ENCODE data around the gene WWTR1.

WWTR1 gene

GRCh38 chr3:149603126-149604074 is 54.4 kb downstream of the WWTR1 start:
- no peaks in the 10 kb centered on the region for H3K36me3 ChIP-seq
- no peaks in the 10 kb centered on the region for H3K27me3 ChIP-seq
- no peak overlapping the region for H3K4me3 ChIP-seq (ENCODE audit: low read depth, low read length)
- H3K9me3 ChIP-seq: no peaks in the 10 kb centered on the region
- TF ChIP-seq CTCF (IDR thresholded peaks at IDR 0.05; ENCODE audit: low read depth, low read length): no peak
- no peaks in the 10 kb centered on the region for H3K4me1 ChIP-seq
- DNase-seq: no peak

GRCh38 chr3:149600634-149601033 is 57.2 kb downstream of the WWTR1 start:
- no peaks in the 10 kb centered on the region for H3K27me3 ChIP-seq
- no peaks in the 10 kb centered on the region for H3K9me3 ChIP-seq
- H3K4me1 ChIP-seq: no peaks in the 10 kb centered on the region
- no peak for TF ChIP-seq CTCF (IDR thresholded peaks at IDR 0.05; ENCODE audit: low read depth, low read length)
- H3K36me3 ChIP-seq: no peaks in the 10 kb centered on the region
- no peak for DNase-seq
- no peak overlapping the region for H3K4me3 ChIP-seq (ENCODE audit: low read depth, low read length)

GRCh38 chr3:149599236-149599635 is 58.6 kb downstream of the WWTR1 start:
- H3K4me3 ChIP-seq (ENCODE audit: low read depth, low read length): no peak overlapping the region
- no peak for DNase-seq
- H3K9me3 ChIP-seq: no peaks in the 10 kb centered on the region
- no peaks in the 10 kb centered on the region for H3K36me3 ChIP-seq
- no peaks in the 10 kb centered on the region for H3K27me3 ChIP-seq
- TF ChIP-seq CTCF (IDR thresholded peaks at IDR 0.05; ENCODE audit: low read depth, low read length): no peak
- no peaks in the 10 kb centered on the region for H3K4me1 ChIP-seq

GRCh38 chr3:149596134-149596770 is 61.6 kb downstream of the WWTR1 start:
- H3K36me3 ChIP-seq: no peaks in the 10 kb centered on the region
- no peak for TF ChIP-seq CTCF (IDR thresholded peaks at IDR 0.05; ENCODE audit: low read depth, low read length)
- no peak overlapping the region for H3K4me3 ChIP-seq (ENCODE audit: low read depth, low read length)
- no peaks in the 10 kb centered on the region for H3K27me3 ChIP-seq
- H3K4me1 ChIP-seq: no peaks in the 10 kb centered on the region
- no peaks in the 10 kb centered on the region for H3K9me3 ChIP-seq
- DNase-seq: no peak

- no peak for TF ChIP-seq CTCF (IDR thresholded peaks at IDR 0.05; ENCODE audit: low read depth, low read length)
- no peaks in the 10 kb centered on the region for H3K27me3 ChIP-seq
These were observed 64.2 kb downstream of the WWTR1 start for GRCh38 chr3:149593418-149594160.

More at GRCh38 chr3:149593418-149594160, 64.2 kb downstream of the WWTR1 start:
- Histone ChIP-seq H3K9me3 (no peaks in the 10 kb centered on the region), H3K4me3 (ENCODE audit: low read depth, low read length) (no peak overlapping the region), H3K36me3 (no peaks in the 10 kb centered on the region), H3K4me1 (no peaks in the 10 kb centered on the region)
- DNase-seq: no peak
